Trophoblast cell (in vitro differentiated cells and primary cell): ENCODE measurements around the gene BCL7C.

Source experiments
- DNase-seq, 2 donors: peaks; one replicate each; pipeline ENCODE4 v3.0.0-alpha.2; 2016
- H2AFZ ChIP-seq: 2 replicates; pipeline ENCODE4 v1.6.1; 2013; ENCODE audit warnings: low read length, moderate library complexity, mild to moderate bottlenecking; ENCODE audit not compliant: insufficient read depth, poor library complexity
- H2AK5ac ChIP-seq: 2 replicates; pipeline ENCODE4 v1.6.1; 2013; ENCODE audit warnings: mild to moderate bottlenecking, low read length
- H2BK120ac ChIP-seq: 2 replicates; pipeline ENCODE4 v1.6.1; 2013; ENCODE audit warnings: low read length, mild to moderate bottlenecking, moderate library complexity; ENCODE audit not compliant: insufficient read depth, poor library complexity
- H2BK12ac ChIP-seq: 2 replicates; pipeline ENCODE4 v1.6.1; 2013; ENCODE audit warnings: mild to moderate bottlenecking, low read length, moderate library complexity
- H2BK5ac ChIP-seq: 2 replicates; pipeline ENCODE4 v1.6.1; 2013; ENCODE audit warnings: low read length, low read depth, moderate library complexity, mild to moderate bottlenecking; ENCODE audit not compliant: poor library complexity
- H3K14ac ChIP-seq: 2 replicates; pipeline ENCODE4 v1.6.1; 2013; ENCODE audit warnings: mild to moderate bottlenecking, low read length
- H3K18ac ChIP-seq: 2 replicates; pipeline ENCODE4 v1.6.1; 2013; ENCODE audit warnings: mild to moderate bottlenecking, low read length
- H3K23ac ChIP-seq: 2 replicates; pipeline ENCODE4 v1.6.1; 2013; ENCODE audit warnings: low read length
- H3K27ac ChIP-seq: 2 replicates; pipeline ENCODE4 v1.5.1; 2013; ENCODE audit warnings: low read depth, mild to moderate bottlenecking, inconsistent platforms, low read length, moderate library complexity
- H3K27me3 ChIP-seq: 2 replicates; pipeline ENCODE4 v1.6.1; 2013; ENCODE audit warnings: inconsistent platforms, mild to moderate bottlenecking, low read length, moderate library complexity; ENCODE audit not compliant: insufficient read depth
- H3K36me3 ChIP-seq, 2 experiments: 1 replicate in 1 of 2; 2 replicates in 1 of 2; pipeline ENCODE4 v1.6.1; 2013; ENCODE audit warnings: low read length in 2 of 2, mild to moderate bottlenecking in 2 of 2, moderate library complexity in 1 of 2; ENCODE audit not compliant: insufficient read depth in 2 of 2, control insufficient read depth in 1 of 2
- H3K4ac ChIP-seq: 2 replicates; pipeline ENCODE4 v1.6.1; 2013; ENCODE audit warnings: low read depth, mild to moderate bottlenecking, low read length, moderate library complexity
- H3K4me1 ChIP-seq, 2 experiments: 1 replicate in 1 of 2; 2 replicates in 1 of 2; pipeline ENCODE4 v1.6.1; 2013; ENCODE audit warnings: low read length in 2 of 2, mild to moderate bottlenecking in 2 of 2, moderate library complexity in 1 of 2; ENCODE audit not compliant: insufficient read depth in 2 of 2, control insufficient read depth in 1 of 2
- H3K4me2 ChIP-seq: 2 replicates; pipeline ENCODE4 v1.6.1; 2013; ENCODE audit warnings: inconsistent platforms, mild to moderate bottlenecking, low read length, moderate library complexity
- H3K4me3 ChIP-seq: 2 replicates; pipeline ENCODE4 v1.5.1; 2013; ENCODE audit warnings: mild to moderate bottlenecking, low read depth, low read length, inconsistent platforms
- H3K79me1 ChIP-seq: one replicate; pipeline ENCODE4 v1.6.1; 2013; ENCODE audit warnings: low read length
- H3K79me2 ChIP-seq: 2 replicates; pipeline ENCODE4 v1.6.1; 2013; ENCODE audit warnings: low read length, mild to moderate bottlenecking; ENCODE audit not compliant: control insufficient read depth, insufficient read depth, poor library complexity
- H3K9ac ChIP-seq: 2 replicates; pipeline ENCODE4 v1.6.1; 2013; ENCODE audit warnings: mild to moderate bottlenecking, low read length
- H3K9me3 ChIP-seq: 2 replicates; pipeline ENCODE4 v1.6.1; 2013; ENCODE audit warnings: low read depth, mild to moderate bottlenecking, control low read depth, inconsistent platforms, low read length; ENCODE audit not compliant: insufficient read depth
- H4K12ac ChIP-seq: 2 replicates; pipeline ENCODE4 v1.6.1; 2013; ENCODE audit warnings: low read depth, mild to moderate bottlenecking, low read length, moderate library complexity
- H4K8ac ChIP-seq: 2 replicates; pipeline ENCODE4 v1.6.1; 2013; ENCODE audit warnings: low read depth, mild to moderate bottlenecking, low read length, moderate library complexity
- H4K91ac ChIP-seq: one replicate; pipeline ENCODE4 v1.6.1; 2013; ENCODE audit warnings: low read depth, mild to moderate bottlenecking, low read length, moderate library complexity
- WGBS: extraction: QIAGEN DNeasy Blood & Tissue Kit; methylation state at CpG from one replicate; pipeline ENCODE4 v1.1.7; 2013; ENCODE audit warnings: missing lambda C conversion rate; ENCODE audit not compliant: insufficient read length, insufficient coverage; ENCODE audit errors: extremely low coverage; 5-methylcytosine and 5-hydroxymethylcytosine counted together

BCL7C gene

DNA sequence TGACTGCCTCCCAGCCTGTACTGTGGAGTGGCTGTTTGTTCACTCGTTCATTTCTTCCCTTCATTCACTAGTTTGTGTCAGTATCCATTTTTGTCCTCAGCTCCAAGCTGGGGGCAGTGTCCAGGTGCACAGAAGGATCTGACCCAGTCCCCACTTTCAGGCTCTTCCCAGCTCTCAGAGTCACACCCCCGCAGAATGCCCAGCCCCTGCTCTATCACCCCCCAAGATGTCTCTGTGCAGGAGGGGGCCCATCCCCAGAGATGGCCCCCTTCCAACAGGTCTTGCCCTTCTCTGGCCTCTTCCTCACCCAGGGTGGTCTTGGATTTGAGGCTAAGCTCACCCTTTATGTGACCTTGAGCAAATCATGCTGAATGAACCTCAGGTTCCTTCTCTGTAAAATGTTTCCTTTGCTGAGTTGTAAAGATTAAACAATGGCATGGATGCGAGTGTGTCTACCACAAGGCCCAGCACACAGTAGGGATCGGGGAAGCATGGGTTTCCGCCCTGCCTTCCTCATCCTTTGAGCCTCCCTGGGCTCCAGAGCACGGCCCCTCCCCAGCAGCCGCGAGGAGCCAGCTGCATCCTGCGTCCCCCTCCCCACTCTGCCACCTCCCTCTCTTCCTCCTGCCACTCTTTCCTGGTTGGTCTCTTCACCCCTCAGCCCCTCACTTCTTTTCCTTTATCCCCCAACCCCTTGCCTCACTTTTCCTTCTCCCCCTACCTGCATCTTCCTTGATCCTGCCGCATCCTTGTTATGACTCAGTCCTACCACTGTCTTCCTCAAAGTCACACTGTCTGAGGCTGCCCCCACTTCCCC lies 32.3 kb upstream of the BCL7C start:
- Histone ChIP-seq H3K4ac (no peak overlapping the region), H4K91ac (no peak overlapping the region), H2AFZ (no peak overlapping the region), H3K9me3 (no peaks in the 10 kb centered on the region), H3K23ac (no peak overlapping the region), H3K14ac (no peak overlapping the region), H3K79me1 (peaks cover 17% of the 10 kb centered on the region), H2BK12ac (no peak overlapping the region), H2BK5ac (no peak overlapping the region), H2AK5ac (no peak overlapping the region), H3K27me3 (no peaks in the 10 kb centered on the region), H4K12ac (no peak overlapping the region), H3K9ac (no peak overlapping the region), H3K27ac (no peak overlapping the region), H3K4me2 (no peak overlapping the region), H2BK120ac (no peak overlapping the region), H4K8ac (no peak overlapping the region), H3K79me2 (peaks cover 9% of the 10 kb centered on the region), H3K18ac (no peak overlapping the region), H3K4me3 (no peak overlapping the region), H3K36me3 (peaks cover 46 to 53% of the 10 kb centered on the region in 2 experiments), H3K4me1 (peaks cover 4 to 5% of the 10 kb centered on the region in 2 experiments)
- no CpG with 5 or more reads among the region's 10 CpGs for WGBS
- DNase-seq: no peak

GRCh38 chr16:30925632-30925987 lies 31.7 kb upstream of the BCL7C start:
- no peak for DNase-seq
- H3K79me1 ChIP-seq: peaks cover 17% of the 10 kb centered on the region
- H3K27ac ChIP-seq: no peak overlapping the region
- H3K23ac ChIP-seq: no peak overlapping the region
- H2AFZ ChIP-seq: no peak overlapping the region
- H3K9ac ChIP-seq: no peak overlapping the region
- no peak overlapping the region for H4K8ac ChIP-seq
- H3K36me3 ChIP-seq: peaks cover 40 to 47% of the 10 kb centered on the region in 2 experiments
- H3K14ac ChIP-seq: no peak overlapping the region
- no CpG with 5 or more reads among the region's 26 CpGs for WGBS
- no peak overlapping the region for H3K4me3 ChIP-seq
- H3K4ac ChIP-seq: no peak overlapping the region
- no peak overlapping the region for H2BK12ac ChIP-seq
- no peak overlapping the region for H3K4me2 ChIP-seq
- peaks cover 9% of the 10 kb centered on the region for H3K79me2 ChIP-seq
- H4K12ac ChIP-seq: no peak overlapping the region
- H4K91ac ChIP-seq: no peak overlapping the region
- no peaks in the 10 kb centered on the region for H3K9me3 ChIP-seq
- no peaks in the 10 kb centered on the region for H3K27me3 ChIP-seq
- peaks cover 4 to 5% of the 10 kb centered on the region in 2 experiments for H3K4me1 ChIP-seq
- no peak overlapping the region for H2BK120ac ChIP-seq
- H2AK5ac ChIP-seq: no peak overlapping the region
- H2BK5ac ChIP-seq: no peak overlapping the region
- no peak overlapping the region for H3K18ac ChIP-seq

DNA sequence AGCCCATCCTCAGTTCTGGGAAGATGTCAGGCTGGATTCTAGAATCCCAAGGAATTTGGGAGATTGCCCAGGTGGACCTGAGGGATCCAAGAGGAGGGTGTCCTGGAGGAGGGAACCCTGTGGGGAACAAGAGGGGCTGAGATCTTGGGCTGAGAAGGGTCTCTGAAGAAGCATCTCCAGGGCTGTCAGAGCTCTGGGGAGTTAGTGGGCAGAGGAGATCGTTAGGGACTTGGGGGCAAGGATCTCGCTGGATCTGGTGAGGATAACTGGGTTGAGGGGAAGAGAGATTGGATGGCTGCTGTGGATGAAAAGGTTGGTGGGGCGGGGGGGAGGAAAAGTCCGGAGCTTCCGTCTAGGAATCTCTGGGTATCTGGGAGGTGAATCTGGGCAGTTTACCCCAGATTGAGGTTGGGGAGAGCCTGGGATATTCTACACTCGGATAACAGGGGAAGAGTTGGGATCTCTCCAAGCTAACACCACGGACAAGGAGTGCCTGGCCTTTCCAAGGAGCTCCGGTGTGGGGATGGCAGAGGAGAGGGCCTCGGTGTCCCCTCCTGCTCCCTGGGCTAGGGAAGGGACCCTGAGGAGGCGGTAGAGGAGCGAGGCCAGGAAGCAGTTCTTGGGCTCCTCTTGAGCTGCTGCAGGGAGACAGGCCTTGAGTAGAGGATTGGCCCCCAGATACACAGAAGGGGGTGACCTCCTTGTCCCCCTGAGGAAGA lies 31.2 kb upstream of the BCL7C start:
- H4K91ac ChIP-seq: peak overlapping the region; percentile 45
- H3K79me2 ChIP-seq: peaks cover 9% of the 10 kb centered on the region
- no peak for DNase-seq
- H3K4me1 ChIP-seq: peaks cover 4 to 5% of the 10 kb centered on the region in 2 experiments
- H2AK5ac ChIP-seq: no peak overlapping the region
- no peak overlapping the region for H2BK12ac ChIP-seq
- no peak overlapping the region for H2BK120ac ChIP-seq
- no peaks in the 10 kb centered on the region for H3K9me3 ChIP-seq
- peaks cover 35 to 41% of the 10 kb centered on the region in 2 experiments for H3K36me3 ChIP-seq
- no peaks in the 10 kb centered on the region for H3K27me3 ChIP-seq
- H3K4me2 ChIP-seq: peak overlapping the region; percentile 84
- H3K14ac ChIP-seq: peak overlapping the region; percentile 32
- peak overlapping the region; percentile 56 for H3K4ac ChIP-seq
- WGBS: no CpG with 5 or more reads among the region's 11 CpGs
- H2AFZ ChIP-seq: no peak overlapping the region
- peak overlapping the region; percentile 36 for H3K18ac ChIP-seq
- peak overlapping the region; percentile 6 for H3K4me3 ChIP-seq
- H3K9ac ChIP-seq: no peak overlapping the region
- peaks cover 17% of the 10 kb centered on the region for H3K79me1 ChIP-seq
- H3K23ac ChIP-seq: no peak overlapping the region
- H3K27ac ChIP-seq: no peak overlapping the region
- no peak overlapping the region for H4K12ac ChIP-seq
- H2BK5ac ChIP-seq: no peak overlapping the region
- no peak overlapping the region for H4K8ac ChIP-seq

GRCh38 chr16:30924076-30924912 lies 30.4 kb upstream of the BCL7C start:
- peaks cover 31 to 37% of the 10 kb centered on the region in 2 experiments for H3K36me3 ChIP-seq
- peaks cover 17% of the 10 kb centered on the region for H3K79me1 ChIP-seq
- H4K91ac ChIP-seq: peak overlapping the region; percentile 96
- no peak overlapping the region for H2BK12ac ChIP-seq
- peak overlapping the region; percentile 84 for H3K9ac ChIP-seq
- peak overlapping the region; percentile 63 for H2BK120ac ChIP-seq
- peak overlapping the region; percentile 86 for H4K12ac ChIP-seq
- no peaks in the 10 kb centered on the region for H3K27me3 ChIP-seq
- H4K8ac ChIP-seq: peak overlapping the region; percentile 63
- H3K27ac ChIP-seq: peak overlapping the region; percentile 69
- no peak overlapping the region for H3K23ac ChIP-seq
- no peak for DNase-seq
- H3K4me3 ChIP-seq: peak overlapping the region; percentile 82
- H2AFZ ChIP-seq: peak overlapping the region; percentile 30
- no CpG with 5 or more reads among the region's 53 CpGs for WGBS
- H2AK5ac ChIP-seq: peak overlapping the region; percentile 81
- H3K4me1 ChIP-seq: peaks cover 4 to 5% of the 10 kb centered on the region in 2 experiments
- peak overlapping the region; percentile 82 for H3K4ac ChIP-seq
- H3K18ac ChIP-seq: peak overlapping the region; percentile 97
- H3K4me2 ChIP-seq: peak overlapping the region; percentile 84
- peaks cover 9% of the 10 kb centered on the region for H3K79me2 ChIP-seq
- H3K9me3 ChIP-seq: no peaks in the 10 kb centered on the region
- peak overlapping the region; percentile 96 for H3K14ac ChIP-seq
- peak overlapping the region; percentile 70 for H2BK5ac ChIP-seq
